KBM-7 (cell line): ENCODE results near the gene CSMD2.

Experiments used
- DNase-seq: peaks from one replicate; pipeline ENCODE4 v3.0.0-alpha.2; 2015
- in situ Hi-C: fragments of 300-500 bp; cut with MboI; formaldehyde crosslinking; loops from 2 replicates; pipeline ENCODE4 v1.14.3; 2020; ENCODE audit warnings: low sequenced_read_pairs, low pct_unique_long_range_greater_than_20kb, mixed read lengths

Gene CSMD2

GRCh38 chr1:33895976-33896375 is 269.1 kb downstream of the CSMD2 start:
- DNase-seq, result no peak
- in situ Hi-C loops, result no loop called here

GRCh38 chr1:33895396-33895795 is 269.6 kb downstream of the CSMD2 start:
- DNase-seq, result no peak
- in situ Hi-C loops, result no loop called here

- DNase-seq, result no peak
- in situ Hi-C loops, result no loop called here
Measured at GRCh38 chr1:33893147-33893830, 271.7 kb downstream of the CSMD2 start.

DNA sequence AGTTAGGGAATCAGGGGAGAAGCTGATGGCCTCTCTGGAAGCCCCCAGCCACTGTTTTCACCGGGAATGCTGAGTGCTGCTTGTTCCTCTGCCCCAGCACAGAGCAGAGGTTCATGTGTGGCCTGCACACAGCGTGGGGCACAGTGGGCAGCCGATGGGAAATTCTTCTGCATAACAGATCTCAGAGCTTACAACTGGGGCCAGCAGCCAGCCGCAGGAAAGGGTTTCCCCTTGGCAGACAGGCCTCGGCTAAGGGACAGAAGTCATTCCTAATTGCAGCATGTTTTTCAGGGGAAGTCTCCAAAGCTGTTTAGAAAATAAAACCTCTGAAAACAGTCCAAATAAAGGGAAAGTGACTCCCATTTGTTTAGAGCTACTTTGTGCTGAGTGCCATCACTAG is 278.5 kb downstream of the CSMD2 start:
- in situ Hi-C loops, result no loop called here
- no peak for DNase-seq

- DNase-seq, result no peak
- in situ Hi-C loops, result no loop called here
Measured at GRCh38 chr1:33880305-33880704, 284.7 kb downstream of the CSMD2 start.

GRCh38 chr1:33878392-33878791 is 286.6 kb downstream of the CSMD2 start:
- in situ Hi-C loops, result no loop called here
- no peak for DNase-seq

DNA sequence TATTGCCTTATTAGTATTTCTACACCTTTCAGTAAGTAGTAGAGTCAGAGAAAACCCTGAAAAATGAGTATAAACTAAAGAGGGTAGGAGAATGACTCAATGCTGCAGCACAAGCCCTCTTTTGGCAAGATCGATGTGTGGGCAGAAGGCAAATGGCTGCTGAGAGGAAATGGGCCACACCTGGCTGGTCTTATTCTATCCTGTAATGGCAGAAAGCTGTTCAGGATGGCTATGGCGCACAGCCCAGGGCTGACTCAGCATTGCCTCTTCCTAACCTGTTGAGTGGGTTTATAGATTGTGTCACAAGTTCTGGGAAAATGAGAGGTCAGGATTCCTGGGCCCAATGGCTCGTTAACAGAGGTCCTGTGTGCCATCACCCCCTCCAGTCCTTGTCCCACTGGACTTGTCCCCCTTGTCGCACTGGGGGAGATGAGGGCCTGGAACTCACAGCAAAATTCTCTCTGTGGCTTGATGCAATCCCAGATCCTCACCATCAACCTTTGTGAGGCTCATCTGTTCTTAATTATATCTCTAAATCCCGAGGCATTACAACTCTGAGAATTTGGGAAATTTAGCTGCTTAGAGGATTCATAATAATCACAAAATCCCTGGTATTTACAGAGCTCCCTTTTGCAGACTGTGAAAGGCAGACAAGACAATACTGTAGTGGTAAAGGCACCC is 287.9 kb downstream of the CSMD2 start:
- no peak for DNase-seq
- in situ Hi-C loops, result no loop called here

- DNase-seq, result no peak
- in situ Hi-C loops, result no loop called here
Measured at GRCh38 chr1:33875862-33876261, 289.2 kb downstream of the CSMD2 start.

GRCh38 chr1:33874636-33875035 is 290.4 kb downstream of the CSMD2 start:
- no peak for DNase-seq
- in situ Hi-C loops, result no loop called here

DNA sequence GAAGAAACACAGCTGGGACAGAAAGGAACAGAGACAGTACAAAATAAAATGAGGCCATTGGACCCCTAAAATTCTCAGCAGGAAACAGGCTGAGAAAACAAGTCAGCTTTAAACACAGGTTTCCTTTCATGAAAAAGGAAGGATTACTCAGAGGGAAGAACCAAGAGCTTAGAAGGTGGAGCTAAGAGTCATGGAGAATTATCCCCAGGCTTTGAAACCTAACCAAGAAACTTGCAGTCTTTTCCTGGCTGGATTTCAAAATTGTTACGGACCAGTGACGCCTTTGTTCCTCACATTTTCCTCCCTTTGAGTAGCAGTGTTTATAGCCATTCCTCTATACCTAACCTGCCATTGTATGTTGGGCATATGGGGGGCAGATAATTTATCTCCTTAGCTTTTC is 292.3 kb downstream of the CSMD2 start:
- in situ Hi-C loops, result no loop called here

GRCh38 chr1:33872275-33872674 is 292.8 kb downstream of the CSMD2 start:
- in situ Hi-C loops, result no loop called here
- no peak for DNase-seq

More for the DNA sequence above, 292.3 kb downstream of the CSMD2 start:
- no peak for DNase-seq

GRCh38 chr1:33867684-33868083 is 297.3 kb downstream of the CSMD2 start:
- DNase-seq, result no peak
- in situ Hi-C loops, result no loop called here

GRCh38 chr1:33866281-33866680 is 298.7 kb downstream of the CSMD2 start:
- DNase-seq, result no peak
- in situ Hi-C loops, result no loop called here

DNA sequence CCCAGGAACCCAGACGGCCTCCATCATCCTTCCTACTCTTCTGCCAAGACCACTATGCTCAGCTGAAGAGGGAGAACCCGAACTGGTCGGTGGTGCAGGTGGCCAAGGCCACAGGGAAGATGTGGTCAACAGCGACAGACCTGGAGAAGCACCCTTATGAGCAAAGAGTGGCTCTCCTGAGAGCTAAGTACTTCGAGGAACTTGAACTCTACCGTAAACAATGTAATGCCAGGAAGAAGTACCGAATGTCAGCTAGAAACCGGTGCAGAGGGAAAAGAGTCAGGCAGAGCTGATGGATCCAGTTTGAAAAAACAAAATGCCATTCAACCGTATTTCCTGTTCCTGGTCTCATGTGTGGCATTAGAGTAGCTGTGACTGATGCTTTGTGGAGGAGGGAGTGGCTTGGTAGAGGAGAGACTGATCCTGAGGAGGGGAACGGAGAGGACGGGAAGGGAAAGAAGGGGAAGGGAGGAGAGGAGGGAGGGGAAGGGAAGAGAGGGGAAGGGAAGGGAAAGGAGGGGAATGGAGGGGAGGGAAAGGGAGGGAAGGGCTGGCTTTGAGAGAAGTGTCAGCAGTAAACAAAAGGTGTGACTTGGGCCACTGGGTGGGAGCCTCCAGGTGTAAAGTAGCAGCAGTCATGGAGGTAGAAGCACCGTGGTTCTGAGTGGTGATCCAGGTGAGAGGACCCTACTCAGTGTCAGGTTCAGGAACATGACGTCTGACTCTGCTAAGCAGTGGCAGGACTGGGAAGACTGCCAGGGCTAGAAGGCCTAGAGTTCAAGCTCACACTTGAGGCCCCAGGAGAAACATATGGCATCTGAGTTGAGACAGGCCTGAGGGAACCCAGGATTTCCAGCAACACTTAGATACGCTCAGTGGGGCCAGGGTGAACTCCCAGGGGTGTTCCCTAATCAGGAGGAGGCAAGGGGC is 300.3 kb downstream of the CSMD2 start:
- in situ Hi-C loops, result no loop called here
- DNase-seq, result no peak

- no peak for DNase-seq
- in situ Hi-C loops, result no loop called here
Measured at GRCh38 chr1:33863779-33864178, 301.3 kb downstream of the CSMD2 start, which contains the start of gene HMGB4. Gene HMGB4, plus strand, starts transcription at chr1:33864079. Its CDS starts 113 bp downstream, at chr1:33864192.

DNA sequence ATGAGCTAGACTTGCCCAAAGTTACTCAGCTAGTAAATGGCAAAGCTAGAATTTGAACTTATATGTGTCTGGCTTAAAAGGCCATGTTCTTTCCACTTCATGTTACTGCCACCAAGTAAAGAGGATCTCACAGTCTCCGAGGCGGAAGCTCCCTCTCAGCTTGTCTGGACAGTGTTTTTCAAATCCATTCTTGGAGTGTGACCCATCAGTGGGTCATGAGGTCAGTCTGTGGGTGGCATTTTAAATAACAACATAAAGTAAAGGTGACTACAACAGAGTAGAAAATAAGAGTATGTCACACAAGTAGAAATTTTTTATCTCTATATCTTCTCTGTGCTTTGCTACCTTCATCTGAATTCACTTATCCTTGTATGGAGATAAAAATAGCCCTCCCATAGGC is 304.4 kb downstream of the CSMD2 start:
- DNase-seq, result no peak
- in situ Hi-C loops, result no loop called here

DNA sequence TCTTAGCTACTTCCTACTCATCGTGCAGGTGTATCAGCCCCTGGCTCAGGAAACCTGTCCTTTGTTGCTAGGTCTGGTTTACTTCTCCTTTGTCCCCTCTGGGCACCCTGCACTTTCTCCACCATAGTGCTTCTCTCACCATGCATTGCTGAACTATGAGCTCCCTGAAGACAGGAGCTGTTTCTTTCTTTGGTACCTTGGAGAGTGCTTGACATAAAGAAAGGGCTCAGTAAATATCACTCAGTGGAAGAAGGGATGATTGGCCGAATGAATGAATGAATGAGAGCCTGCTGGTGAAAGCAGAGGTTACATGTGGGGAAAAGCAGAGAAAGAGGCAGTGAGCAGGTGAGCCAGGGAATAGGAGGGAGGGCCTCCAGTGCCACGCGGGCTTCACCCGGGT is 310.9 kb downstream of the CSMD2 start:
- in situ Hi-C loops, result no loop called here
- no peak for DNase-seq

- DNase-seq, result no peak
- in situ Hi-C loops, result no loop called here
Measured at GRCh38 chr1:33853431-33853830, 311.6 kb downstream of the CSMD2 start.

DNA sequence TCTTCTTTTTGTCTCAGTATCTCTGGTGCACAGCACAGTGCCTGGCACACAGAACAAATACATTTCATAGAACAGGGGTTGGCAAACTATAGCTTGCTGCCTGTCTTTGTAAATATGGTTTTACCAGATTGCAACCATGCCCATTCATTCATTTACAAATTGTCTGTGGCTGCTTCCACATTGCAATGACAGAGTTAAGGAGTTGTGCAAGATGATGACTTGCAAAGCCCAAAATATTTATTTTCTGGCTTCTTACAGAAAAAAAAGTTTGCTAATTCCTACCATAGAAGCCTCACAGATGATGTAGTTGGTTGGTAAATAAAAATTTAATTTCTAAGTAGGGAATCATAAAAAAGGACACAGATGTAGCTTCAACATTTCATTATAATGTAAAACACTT is 312.3 kb downstream of the CSMD2 start:
- in situ Hi-C loops, result no loop called here
- DNase-seq, result no peak

DNA sequence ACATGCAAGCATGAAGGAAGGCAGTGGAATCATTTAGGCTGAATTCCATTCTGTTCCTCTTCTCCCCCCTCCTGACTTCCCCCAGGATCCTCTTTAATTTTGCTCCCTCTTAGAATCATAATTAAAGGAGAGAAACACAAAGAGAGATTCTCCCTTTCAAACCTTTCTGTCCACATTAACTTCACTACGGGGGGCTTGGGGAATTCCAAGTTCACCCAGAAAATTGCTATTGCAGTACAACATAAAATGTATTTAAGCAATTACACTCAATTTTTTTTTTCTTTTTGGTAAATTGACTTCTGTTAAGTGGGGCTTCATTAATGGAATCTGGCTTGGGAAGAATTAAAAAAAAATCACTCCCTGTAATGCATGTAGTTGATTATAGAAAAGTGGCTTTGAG is 314.5 kb downstream of the CSMD2 start:
- no peak for DNase-seq
- in situ Hi-C loops, result no loop called here
